KMS-11 (cell line): ENCODE results near the gene SYCE3.

Source experiments
- H2AFZ ChIP-seq: fragments of 200-600 bp; sonication (generic); 2 replicates; pipeline ENCODE4 v1.6.1; 2016; ENCODE audit warnings: antibody characterized with exemption, mixed run types, low read depth
- H3K27ac ChIP-seq: fragments of 200-600 bp; sonication (generic); 2 replicates; pipeline ENCODE4 v1.6.1; 2016; ENCODE audit warnings: mild to moderate bottlenecking, mixed run types
- H3K27me3 ChIP-seq: fragments of 200-600 bp; sonication (generic); 2 replicates; pipeline ENCODE4 v1.6.1; 2017; ENCODE audit warnings: mild to moderate bottlenecking, low read depth, mixed run types, moderate library complexity; ENCODE audit not compliant: insufficient read depth
- H3K36me3 ChIP-seq: fragments of 200-600 bp; sonication (generic); 2 replicates; pipeline ENCODE4 v1.6.1; 2017; ENCODE audit warnings: mild to moderate bottlenecking, mixed run types; ENCODE audit not compliant: insufficient read depth
- H3K4me1 ChIP-seq: fragments of 200-600 bp; sonication (generic); 2 replicates; pipeline ENCODE4 v1.6.1; 2016; ENCODE audit warnings: mild to moderate bottlenecking, low read depth, mixed run types; ENCODE audit not compliant: poor library complexity, severe bottlenecking
- H3K4me2 ChIP-seq: fragments of 200-600 bp; sonication (generic); 2 replicates; pipeline ENCODE4 v1.7.0; 2016; ENCODE audit warnings: mild to moderate bottlenecking, mixed run types
- H3K4me3 ChIP-seq: fragments of 200-600 bp; sonication (generic); IDR thresholded peaks from 2 replicates; pipeline ENCODE4 v1.6.1; 2017; ENCODE audit warnings: low read depth, low read length, mixed read lengths; ENCODE audit not compliant: insufficient read depth
- H3K79me2 ChIP-seq: fragments of 200-600 bp; sonication (generic); 2 replicates; pipeline ENCODE4 v1.6.1; 2016; ENCODE audit warnings: low read depth, mixed run types; ENCODE audit not compliant: insufficient read depth
- H3K9ac ChIP-seq: fragments of 200-600 bp; sonication (generic); 2 replicates; pipeline ENCODE4 v1.6.1; 2016; ENCODE audit warnings: mild to moderate bottlenecking, mixed run types
- H4K20me1 ChIP-seq: fragments of 200-600 bp; sonication (generic); 2 replicates; pipeline ENCODE4 v1.6.1; 2016; ENCODE audit warnings: mild to moderate bottlenecking, mixed run types; ENCODE audit not compliant: insufficient read depth
- TF ChIP-seq, protein P1 (sequence below): fragments of 200-600 bp; sonication (generic); conservative IDR thresholded peaks from 2 replicates; pipeline ENCODE4 v1.6.1; 2017; ENCODE audit warnings: low read depth, mild to moderate bottlenecking, antibody characterized with exemption, low read length, moderate library complexity, mixed read lengths

Gene SYCE3

GRCh38 chr22:50606946-50607658 lies 44.4 kb upstream of the SYCE3 start:
- H4K20me1 ChIP-seq = no peaks in the 10 kb centered on the region
- H3K27me3 ChIP-seq = peaks cover 64% of the 10 kb centered on the region
- no peak overlapping the region for H3K4me3 ChIP-seq
- H2AFZ ChIP-seq = no peak overlapping the region
- TF ChIP-seq, protein P1, sequence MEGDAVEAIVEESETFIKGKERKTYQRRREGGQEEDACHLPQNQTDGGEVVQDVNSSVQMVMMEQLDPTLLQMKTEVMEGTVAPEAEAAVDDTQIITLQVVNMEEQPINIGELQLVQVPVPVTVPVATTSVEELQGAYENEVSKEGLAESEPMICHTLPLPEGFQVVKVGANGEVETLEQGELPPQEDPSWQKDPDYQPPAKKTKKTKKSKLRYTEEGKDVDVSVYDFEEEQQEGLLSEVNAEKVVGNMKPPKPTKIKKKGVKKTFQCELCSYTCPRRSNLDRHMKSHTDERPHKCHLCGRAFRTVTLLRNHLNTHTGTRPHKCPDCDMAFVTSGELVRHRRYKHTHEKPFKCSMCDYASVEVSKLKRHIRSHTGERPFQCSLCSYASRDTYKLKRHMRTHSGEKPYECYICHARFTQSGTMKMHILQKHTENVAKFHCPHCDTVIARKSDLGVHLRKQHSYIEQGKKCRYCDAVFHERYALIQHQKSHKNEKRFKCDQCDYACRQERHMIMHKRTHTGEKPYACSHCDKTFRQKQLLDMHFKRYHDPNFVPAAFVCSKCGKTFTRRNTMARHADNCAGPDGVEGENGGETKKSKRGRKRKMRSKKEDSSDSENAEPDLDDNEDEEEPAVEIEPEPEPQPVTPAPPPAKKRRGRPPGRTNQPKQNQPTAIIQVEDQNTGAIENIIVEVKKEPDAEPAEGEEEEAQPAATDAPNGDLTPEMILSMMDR = no peak
- no peaks in the 10 kb centered on the region for H3K36me3 ChIP-seq
- H3K9ac ChIP-seq = no peak overlapping the region
- H3K4me1 ChIP-seq = no peaks in the 10 kb centered on the region
- no peaks in the 10 kb centered on the region for H3K79me2 ChIP-seq
- H3K4me2 ChIP-seq = no peak overlapping the region
- H3K27ac ChIP-seq = no peak overlapping the region

DNA sequence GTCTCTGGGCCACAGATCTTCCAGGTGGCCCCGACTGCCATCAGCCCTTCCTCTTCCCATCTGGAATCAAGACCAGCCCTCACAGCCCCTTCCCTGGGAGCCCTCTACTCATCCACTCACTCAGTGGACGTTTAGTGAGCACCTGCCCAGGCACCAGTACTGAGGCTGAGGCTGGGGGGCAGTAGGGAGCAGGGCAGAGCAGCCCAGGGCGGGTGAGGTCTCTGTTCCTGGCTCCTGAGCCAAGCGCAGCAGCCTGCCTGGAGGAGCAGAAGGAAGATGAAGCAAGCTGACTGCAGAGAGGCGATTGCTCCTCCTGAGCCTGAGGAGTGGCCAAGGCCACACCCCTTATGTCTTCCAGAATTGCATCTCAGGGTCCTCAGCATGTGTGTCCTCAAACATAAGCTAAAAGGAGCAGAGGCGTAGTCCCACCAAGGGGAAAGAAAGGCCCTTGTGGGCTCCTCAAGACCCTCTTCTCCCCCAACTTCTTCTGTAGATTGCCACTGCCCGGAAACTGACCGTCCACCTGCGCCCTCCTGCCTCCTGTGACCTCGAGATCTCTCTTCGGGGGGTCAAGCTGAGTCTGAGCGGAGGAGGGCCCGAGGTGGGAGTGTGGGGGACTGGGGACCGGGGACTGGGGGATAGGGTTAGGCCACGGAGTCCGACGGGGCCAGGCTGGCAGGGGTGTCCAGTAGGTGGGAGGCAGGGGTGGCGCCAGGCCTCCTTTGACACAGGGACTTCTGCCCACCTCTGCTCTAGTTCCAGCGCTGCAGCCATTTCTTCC lies 43.6 kb upstream of the SYCE3 start:
- Histone ChIP-seq H3K79me2 (no peaks in the 10 kb centered on the region), H4K20me1 (no peaks in the 10 kb centered on the region), H3K9ac (no peak overlapping the region), H3K4me1 (no peaks in the 10 kb centered on the region), H2AFZ (no peak overlapping the region), H3K4me2 (no peak overlapping the region), H3K36me3 (no peaks in the 10 kb centered on the region), H3K27ac (no peak overlapping the region), H3K27me3 (peaks cover 63% of the 10 kb centered on the region), H3K4me3 (no peak overlapping the region)
- TF ChIP-seq, protein P1 = no peak

GRCh38 chr22:50605613-50606074 lies 42.9 kb upstream of the SYCE3 start:
- TF ChIP-seq, protein P1 = no peak
- Histone ChIP-seq H2AFZ (no peak overlapping the region), H3K4me3 (no peak overlapping the region), H3K4me2 (no peak overlapping the region), H3K36me3 (no peaks in the 10 kb centered on the region), H3K9ac (no peak overlapping the region), H3K27me3 (peaks cover 59% of the 10 kb centered on the region), H3K79me2 (no peaks in the 10 kb centered on the region), H3K4me1 (no peaks in the 10 kb centered on the region), H4K20me1 (no peaks in the 10 kb centered on the region), H3K27ac (no peak overlapping the region)

DNA sequence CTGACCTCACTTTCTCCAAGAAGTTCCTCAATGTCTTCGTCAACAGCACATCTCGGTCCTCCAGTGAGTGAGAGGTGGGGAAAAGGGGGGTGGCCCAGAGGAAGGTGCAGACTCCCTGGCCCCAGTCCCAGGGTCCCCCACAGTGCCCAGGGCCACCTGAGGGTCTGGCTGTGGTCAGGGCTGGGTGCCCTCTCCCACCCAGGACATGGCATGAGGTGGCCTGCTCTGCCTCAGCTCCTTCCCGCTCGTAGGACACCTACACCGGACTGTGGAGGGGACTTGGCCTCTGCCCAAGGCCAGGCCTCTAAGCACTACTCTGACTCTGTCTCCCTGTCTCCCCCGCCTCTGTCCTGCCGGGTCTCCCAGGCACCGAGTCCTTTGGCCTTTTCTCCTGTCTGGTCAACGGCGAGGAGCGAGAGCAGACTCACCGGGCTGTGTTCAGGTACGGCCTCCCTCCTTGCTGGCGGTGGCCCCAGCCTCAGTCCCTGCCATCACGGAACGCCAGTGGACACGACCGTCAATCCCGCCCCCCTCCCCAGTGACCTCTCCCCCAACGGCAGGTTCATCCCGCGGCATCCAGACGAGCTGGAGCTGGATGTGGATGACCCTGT lies 42.4 kb upstream of the SYCE3 start:
- Histone ChIP-seq H3K4me2 (no peak overlapping the region), H3K27ac (no peak overlapping the region), H3K4me1 (no peaks in the 10 kb centered on the region), H3K79me2 (no peaks in the 10 kb centered on the region), H3K27me3 (peaks cover 54% of the 10 kb centered on the region), H3K9ac (no peak overlapping the region), H2AFZ (no peak overlapping the region), H3K36me3 (no peaks in the 10 kb centered on the region), H4K20me1 (no peaks in the 10 kb centered on the region), H3K4me3 (no peak overlapping the region)
- TF ChIP-seq, protein P1 = no peak
